Measurements from ENCODE around the gene GALNT9. TPM values are rescaled to one million over a fixed set of nuclear protein-coding genes. Genes with fewer than 3 reads are reported as not detected.

GALNT9 gene
- total RNA-seq, 6 experiments from 2014 or later: not detected

DNA sequence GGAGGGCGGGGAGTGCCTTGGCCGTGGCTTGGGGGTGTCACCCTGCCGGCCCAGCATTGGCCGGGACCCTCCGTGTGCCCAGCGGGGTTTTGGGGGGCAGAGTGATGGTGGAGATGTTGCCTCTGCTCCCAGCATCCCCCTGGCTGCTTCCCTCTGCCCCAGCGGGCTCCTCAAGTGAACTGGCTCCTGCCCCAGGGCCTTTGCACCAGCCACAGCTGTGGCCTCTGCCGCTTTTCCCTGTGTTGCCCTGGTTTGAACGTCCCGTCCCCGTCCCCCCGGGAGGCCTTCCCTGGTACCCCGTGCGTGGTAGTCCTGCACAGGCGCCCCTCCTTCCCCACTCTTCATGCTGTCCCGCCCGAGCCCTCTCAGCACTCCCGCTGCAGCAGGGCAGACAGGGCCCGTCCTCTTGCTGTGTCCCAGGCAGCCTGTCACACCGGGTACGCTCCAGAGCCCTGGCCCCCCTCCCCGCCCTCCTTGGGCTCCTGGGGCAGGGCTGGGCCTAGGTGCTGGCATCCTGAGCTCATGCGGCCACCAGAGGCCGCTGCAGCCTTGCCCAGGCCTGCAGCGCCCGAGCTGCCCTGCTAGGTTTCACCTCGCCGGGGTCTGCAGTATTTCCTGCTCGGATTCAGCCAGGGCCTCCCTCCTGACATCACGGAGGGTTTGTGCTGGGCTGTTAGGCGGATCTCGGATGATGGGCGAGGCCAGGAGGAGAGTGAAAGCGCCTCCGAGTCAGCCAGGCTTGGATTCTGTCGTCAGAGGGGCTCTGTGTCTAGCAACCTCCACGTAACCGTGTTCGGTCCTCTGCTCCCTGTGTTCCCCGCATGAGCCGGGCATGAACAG, 175.7 kb downstream of the GALNT9 start:
- TF ChIP-seq, protein P1, sequence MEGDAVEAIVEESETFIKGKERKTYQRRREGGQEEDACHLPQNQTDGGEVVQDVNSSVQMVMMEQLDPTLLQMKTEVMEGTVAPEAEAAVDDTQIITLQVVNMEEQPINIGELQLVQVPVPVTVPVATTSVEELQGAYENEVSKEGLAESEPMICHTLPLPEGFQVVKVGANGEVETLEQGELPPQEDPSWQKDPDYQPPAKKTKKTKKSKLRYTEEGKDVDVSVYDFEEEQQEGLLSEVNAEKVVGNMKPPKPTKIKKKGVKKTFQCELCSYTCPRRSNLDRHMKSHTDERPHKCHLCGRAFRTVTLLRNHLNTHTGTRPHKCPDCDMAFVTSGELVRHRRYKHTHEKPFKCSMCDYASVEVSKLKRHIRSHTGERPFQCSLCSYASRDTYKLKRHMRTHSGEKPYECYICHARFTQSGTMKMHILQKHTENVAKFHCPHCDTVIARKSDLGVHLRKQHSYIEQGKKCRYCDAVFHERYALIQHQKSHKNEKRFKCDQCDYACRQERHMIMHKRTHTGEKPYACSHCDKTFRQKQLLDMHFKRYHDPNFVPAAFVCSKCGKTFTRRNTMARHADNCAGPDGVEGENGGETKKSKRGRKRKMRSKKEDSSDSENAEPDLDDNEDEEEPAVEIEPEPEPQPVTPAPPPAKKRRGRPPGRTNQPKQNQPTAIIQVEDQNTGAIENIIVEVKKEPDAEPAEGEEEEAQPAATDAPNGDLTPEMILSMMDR (IDR thresholded peaks at IDR 0.05): peak; percentile 96
- H3K9me3 Mint-ChIP-seq: no peaks in the 10 kb centered on the region
- DNase-seq: peak; percentile 37
- H3K4me1 Mint-ChIP-seq (ENCODE audit: low read depth): no peaks in the 10 kb centered on the region
- H3K27ac Mint-ChIP-seq: no peak overlapping the region
- no peaks in the 10 kb centered on the region for H3K27me3 Mint-ChIP-seq (ENCODE audit: insufficient read depth)
- H3K4me3 Mint-ChIP-seq: no peak overlapping the region
- H3K36me3 Mint-ChIP-seq (ENCODE audit: low read depth): no peaks in the 10 kb centered on the region

DNA sequence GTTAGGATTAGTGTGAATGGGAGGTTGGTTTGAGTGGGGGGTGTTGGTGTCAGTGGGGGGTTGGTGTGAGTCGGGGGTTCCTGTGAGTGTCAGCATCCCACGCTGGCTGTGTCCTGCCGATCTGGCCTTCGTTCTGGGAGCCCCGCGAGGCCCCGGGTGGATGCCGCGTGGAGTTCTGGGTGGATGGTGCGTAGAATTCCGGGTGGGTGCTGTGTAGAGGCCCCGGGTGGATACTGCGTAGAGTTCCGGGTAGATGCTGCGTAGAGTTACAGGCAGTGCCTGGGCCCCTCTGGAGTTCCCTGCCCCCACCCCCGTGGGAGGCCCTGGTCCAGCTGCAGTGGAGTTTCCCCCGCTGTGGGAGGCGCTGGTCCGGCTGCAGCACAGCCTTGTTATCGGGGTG, 176.4 kb downstream of the GALNT9 start:
- H3K4me1 Mint-ChIP-seq (ENCODE audit: low read depth): no peaks in the 10 kb centered on the region
- no peaks in the 10 kb centered on the region for H3K9me3 Mint-ChIP-seq
- no peak for DNase-seq
- TF ChIP-seq, protein P1 (IDR thresholded peaks at IDR 0.05): no peak
- no peak overlapping the region for H3K4me3 Mint-ChIP-seq
- no peaks in the 10 kb centered on the region for H3K27me3 Mint-ChIP-seq (ENCODE audit: insufficient read depth)
- H3K27ac Mint-ChIP-seq: no peak overlapping the region
- no peaks in the 10 kb centered on the region for H3K36me3 Mint-ChIP-seq (ENCODE audit: low read depth)

DNA sequence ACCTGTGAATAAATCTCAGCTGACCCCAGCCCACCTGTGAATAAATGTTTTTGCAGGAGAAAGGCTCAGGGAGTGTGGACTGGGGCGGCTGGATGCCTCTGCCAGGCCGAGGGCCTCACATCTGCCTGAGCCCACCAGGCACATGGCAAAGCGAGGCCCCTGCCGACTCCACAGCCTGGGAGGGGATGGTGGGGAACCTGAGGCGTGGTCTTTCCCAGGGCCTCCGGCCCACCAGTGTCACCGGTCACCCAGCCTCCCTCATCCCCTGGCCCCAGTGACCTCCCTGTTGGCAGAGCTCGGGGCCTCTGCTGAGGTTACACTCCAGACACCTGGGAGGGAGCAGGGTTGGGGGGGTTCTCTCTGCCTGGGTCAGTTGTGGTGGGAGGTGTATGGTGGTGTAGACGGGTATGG, 177.0 kb downstream of the GALNT9 start:
- Mint-ChIP-seq H3K27ac (no peak overlapping the region), H3K4me1 (ENCODE audit: low read depth) (no peaks in the 10 kb centered on the region), H3K36me3 (ENCODE audit: low read depth) (no peaks in the 10 kb centered on the region), H3K4me3 (no peak overlapping the region), H3K9me3 (no peaks in the 10 kb centered on the region), H3K27me3 (ENCODE audit: insufficient read depth) (no peaks in the 10 kb centered on the region)
- no peak for DNase-seq
- TF ChIP-seq, protein P1 (IDR thresholded peaks at IDR 0.05): no peak

DNA sequence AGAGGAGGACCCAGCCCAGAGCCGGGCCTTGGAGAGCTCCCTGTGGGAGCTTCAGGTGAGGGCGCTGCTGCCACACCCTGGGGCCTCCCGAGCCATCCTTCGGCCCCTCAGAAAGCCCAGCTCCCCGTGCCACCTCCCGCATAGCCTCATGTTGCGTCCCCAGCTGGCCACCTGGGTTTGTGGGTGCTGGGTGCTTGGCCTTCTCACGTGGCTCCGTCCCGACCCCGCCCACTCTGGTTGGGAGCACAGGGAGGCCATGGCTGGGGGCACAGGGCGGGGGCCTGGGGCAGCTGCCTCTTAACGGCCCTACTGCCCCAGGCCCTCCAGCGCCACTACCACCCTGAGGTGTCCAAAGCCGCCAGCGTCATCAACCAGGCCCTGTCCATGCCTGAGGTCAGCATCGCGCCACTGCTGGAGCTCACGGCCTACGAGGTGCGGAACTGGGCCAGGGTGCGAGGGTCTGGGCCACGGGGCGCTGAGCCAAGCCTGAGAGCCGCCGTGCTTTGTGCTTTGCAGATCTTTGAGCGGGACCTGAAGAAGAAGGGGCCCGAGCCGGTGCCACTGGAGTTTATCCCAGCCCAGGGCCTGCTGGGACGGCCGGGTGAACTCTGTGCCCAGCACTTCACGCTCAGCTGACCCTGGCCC, 177.5 kb downstream of the GALNT9 start:
- no peaks in the 10 kb centered on the region for H3K9me3 Mint-ChIP-seq
- H3K36me3 Mint-ChIP-seq (ENCODE audit: low read depth): no peaks in the 10 kb centered on the region
- no peak overlapping the region for H3K27ac Mint-ChIP-seq
- no peaks in the 10 kb centered on the region for H3K27me3 Mint-ChIP-seq (ENCODE audit: insufficient read depth)
- DNase-seq: no peak
- H3K4me1 Mint-ChIP-seq (ENCODE audit: low read depth): no peaks in the 10 kb centered on the region
- H3K4me3 Mint-ChIP-seq: no peak overlapping the region
- TF ChIP-seq, protein P1 (IDR thresholded peaks at IDR 0.05): no peak

DNA sequence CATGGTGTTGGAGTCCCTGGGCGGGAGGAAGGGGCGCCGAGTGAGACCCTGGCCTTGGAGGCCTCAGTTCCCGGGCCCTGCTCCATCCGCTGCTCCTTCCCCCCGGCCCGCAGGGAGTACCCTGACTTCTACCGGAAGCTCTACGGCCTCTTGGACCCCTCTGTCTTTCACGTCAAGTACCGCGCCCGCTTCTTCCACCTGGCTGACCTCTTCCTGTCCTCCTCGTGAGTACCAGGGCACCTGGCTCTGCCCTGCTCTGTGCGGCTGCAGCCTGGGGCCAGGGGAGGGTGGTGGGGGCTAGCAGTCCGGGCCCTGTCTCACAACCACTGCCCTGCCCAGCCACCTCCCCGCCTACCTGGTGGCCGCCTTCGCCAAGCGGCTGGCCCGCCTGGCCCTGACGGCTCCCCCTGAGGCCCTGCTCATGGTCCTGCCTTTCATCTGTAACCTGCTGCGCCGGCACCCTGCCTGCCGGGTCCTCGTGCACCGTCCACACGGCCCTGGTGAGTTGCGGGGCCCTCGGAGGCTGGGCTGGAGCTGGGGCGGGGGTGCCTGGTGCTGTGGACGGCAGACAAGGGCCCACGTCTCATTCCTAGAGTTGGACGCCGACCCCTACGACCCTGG, 178.1 kb downstream of the GALNT9 start:
- no peaks in the 10 kb centered on the region; the same call in 1 of the 2 replicates for H3K27me3 Mint-ChIP-seq (ENCODE audit: insufficient read depth)
- DNase-seq: no peak
- H3K36me3 Mint-ChIP-seq (ENCODE audit: low read depth): peaks cover under 1% of the 10 kb centered on the region; the same call in 1 of the 2 replicates
- peaks cover 1% of the 10 kb centered on the region for H3K4me1 Mint-ChIP-seq (ENCODE audit: low read depth)
- no peak overlapping the region for H3K27ac Mint-ChIP-seq
- TF ChIP-seq, protein P1 (IDR thresholded peaks at IDR 0.05): no peak
- H3K9me3 Mint-ChIP-seq: no peaks in the 10 kb centered on the region
- H3K4me3 Mint-ChIP-seq: no peak overlapping the region
